Fibroblast of gingiva (primary cell): ENCODE measurements around the gene ZSCAN5A.
A peak's percentile ranks its signal among the peaks of the same experiment; 100 is the strongest.
"Not testable (repeated sequence)": the region's sequence is repeated elsewhere in the genome, so short reads cannot be mapped to it uniquely, and the experiment has no call there.

Experiments
- DNase-seq: peaks from one replicate; pipeline ENCODE4 v3.0.0-alpha.2; 2011; ENCODE audit warnings: low read depth

ZSCAN5A gene

GRCh38 chr19:56271151-56271550 is 43.5 kb downstream of the ZSCAN5A start:
- DNase-seq: no peak

DNA sequence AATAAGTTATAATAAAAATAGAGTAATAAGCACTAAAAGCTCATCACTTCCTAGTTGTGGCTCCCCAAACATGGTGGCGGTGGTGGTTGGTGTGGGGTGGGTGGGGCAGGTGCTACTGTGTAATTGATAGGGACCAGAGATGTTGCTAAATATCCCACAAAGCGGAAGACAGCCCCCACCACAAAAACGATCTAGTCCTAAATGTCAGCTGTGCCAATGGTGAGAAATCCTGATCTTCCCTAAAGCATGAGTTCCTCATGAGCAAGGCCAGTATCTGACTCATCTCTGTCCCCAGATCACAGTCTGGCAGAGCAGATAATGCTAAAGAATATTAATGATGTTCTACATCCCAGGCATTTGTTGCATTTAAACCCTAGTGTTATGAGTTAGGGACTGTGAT is 44.0 kb downstream of the ZSCAN5A start:
- no peak for DNase-seq

- no peak for DNase-seq
These were observed 45.3 kb downstream of the ZSCAN5A start for GRCh38 chr19:56269348-56269747.

DNA sequence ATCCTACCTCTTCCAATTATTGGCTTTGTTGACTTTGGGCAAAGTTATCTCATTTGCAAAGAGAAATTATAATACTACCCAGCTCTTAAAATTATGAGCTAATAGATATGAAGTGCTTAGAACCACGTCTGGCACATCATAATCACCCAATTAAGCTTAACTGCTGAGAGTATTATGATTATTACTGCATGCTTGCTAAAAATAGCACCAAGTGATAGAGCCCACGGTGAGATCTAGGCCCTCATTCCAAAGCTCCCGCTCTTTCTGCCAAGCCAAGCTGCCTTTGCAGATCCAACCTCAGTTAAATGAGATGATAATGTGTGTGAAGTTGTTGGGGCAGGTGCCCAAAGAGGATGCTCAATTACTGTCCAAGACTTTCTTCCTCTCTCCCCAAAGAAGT is 48.6 kb downstream of the ZSCAN5A start:
- DNase-seq: no peak

GRCh38 chr19:56263319-56263718 is 51.3 kb downstream of the ZSCAN5A start:
- no peak for DNase-seq

GRCh38 chr19:56261932-56262331 is 52.7 kb downstream of the ZSCAN5A start:
- not testable (repeated sequence) for DNase-seq

DNA sequence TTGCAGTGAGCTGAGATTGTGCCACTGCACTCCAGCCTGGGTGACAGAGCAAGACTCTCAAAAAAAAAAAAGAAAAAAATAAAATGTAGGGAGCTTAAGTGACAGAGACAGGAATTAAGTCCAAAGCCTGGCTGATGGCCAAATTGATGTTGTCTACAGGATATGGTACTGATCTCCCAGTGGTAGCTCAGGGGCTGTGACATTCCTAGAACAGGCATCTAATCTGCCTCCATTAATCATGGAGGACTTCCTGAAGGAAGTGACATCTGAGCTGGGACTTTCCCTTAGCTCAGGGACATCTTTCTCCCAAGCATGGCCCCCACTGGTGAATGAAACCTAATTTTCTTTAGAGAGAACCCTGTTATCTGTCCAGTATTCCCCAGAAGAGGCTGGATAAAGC is 53.5 kb downstream of the ZSCAN5A start:
- no peak for DNase-seq

GRCh38 chr19:56258272-56258671 is 56.4 kb downstream of the ZSCAN5A start:
- DNase-seq: no peak

GRCh38 chr19:56253737-56254136 is 60.9 kb downstream of the ZSCAN5A start:
- peak; percentile 55 for DNase-seq

DNA sequence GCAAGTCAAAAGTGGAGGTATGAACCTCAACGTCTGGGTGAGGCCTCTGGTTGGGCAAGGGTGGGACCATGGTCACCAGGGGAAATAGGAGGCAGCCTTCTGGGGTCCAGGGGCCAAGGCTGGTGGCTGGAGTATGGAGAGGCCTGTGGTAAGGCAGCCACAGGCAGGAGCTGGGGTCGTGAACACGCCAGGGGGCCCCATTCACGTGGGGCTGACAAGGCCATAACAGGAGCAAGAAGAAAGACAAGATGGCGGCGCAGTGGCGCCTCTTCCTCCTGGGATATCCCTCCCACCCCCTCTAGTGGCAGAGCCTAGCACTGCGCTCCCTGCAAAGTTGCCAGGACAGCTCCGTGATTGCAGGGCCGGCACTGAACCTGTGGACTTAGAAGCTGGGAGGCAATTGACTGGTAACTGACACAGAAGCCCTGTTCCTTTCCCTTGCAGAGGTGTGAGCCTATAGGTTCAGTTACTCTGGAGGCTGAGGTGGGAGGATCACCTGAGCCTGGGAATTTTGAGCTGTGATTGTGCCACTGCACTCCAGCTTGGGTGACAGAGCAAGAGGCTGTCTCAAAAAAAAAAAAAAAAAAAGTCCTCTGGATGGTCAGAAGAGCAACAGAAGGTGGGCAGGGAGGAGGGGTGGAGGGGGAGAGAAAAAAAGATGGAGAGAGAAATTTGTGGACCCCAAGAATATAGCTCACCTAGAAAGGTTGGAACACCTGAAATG is 61.8 kb downstream of the ZSCAN5A start:
- peak; percentile 55 for DNase-seq

- not testable (repeated sequence) for DNase-seq
These were observed 65.8 kb downstream of the ZSCAN5A start for GRCh38 chr19:56248736-56249338.

GRCh38 chr19:56245764-56246163 is 68.9 kb downstream of the ZSCAN5A start:
- not testable (repeated sequence) for DNase-seq

- no peak for DNase-seq
These were observed 69.4 kb downstream of the ZSCAN5A start for GRCh38 chr19:56245121-56245740.

DNA sequence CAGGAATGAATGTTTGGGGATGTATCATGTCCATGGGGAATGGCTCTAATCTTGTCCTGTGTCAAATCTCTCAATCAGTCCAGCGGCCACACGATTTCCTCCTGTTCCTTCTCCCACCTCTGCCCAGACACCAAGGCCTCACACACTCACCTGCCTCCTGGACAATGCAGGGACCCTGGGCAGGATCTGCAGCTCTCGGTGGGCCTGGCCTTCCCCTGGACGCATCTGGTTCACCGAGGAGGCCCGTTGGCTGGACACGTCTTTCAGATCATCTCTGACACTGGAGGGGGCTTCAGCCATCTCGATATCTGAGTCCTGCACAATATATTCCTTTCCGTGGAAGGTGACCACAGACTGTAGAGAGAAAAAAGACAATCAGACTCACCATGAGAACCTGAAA is 91.2 kb downstream of the ZSCAN5A start:
- DNase-seq: no peak

DNA sequence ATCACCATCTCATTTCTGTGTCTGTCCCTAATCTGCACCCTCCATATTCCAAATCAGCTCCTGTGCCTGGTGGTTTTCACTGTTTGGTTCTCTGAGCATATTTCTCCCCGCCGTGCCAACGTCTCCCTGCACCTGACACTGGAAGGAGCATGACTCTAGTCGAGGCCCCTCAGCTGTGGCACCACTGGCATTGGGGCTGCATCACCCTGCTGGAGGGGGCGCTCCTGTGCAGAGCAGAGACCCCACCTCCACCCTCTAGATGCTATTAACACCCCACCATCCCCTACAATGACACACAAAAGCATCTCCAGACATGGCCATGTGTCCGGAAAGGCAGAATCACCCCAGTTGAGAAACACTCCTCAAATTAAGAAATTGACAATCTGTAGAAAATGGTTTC is 91.7 kb downstream of the ZSCAN5A start:
- no peak for DNase-seq

DNA sequence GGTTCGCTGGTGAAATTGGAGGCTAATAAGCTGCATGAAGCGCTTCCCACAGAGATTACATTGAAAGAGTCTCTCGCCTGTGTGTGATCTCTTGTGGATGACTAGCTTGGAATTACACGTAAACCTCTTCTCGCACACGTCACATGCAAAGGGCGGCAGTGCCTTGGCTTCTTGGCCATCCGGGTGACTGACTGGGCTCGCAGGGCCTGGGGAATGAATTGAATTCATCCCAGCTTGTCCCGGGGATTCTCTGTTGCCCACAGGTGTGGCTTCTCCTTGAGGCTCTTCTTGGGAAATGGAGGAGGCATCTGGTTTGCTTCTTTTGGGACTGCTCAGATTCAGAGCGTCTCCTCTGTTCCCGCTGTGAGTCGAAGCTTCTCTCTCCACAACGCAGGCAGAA is 92.8 kb downstream of the ZSCAN5A start:
- no peak for DNase-seq

DNA sequence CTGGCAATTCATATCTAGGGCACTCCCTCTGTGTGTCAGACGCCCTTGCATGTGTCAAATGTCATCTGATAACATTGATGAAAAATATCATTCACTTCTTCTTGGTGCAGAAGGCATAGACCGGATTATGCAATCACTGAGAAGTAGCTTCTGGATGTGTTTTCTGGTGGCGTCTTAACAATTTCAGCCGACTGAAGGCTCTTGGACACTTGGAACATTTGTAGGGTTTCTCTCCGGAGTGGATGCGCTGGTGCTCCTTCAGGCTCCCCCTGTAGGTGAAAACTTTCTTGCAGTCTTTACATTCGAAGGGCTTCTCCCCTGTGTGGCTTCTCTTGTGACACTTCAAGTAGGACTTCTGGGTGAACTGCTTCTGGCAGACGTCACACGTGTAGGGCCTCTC is 93.2 kb downstream of the ZSCAN5A start:
- not testable (repeated sequence) for DNase-seq

DNA sequence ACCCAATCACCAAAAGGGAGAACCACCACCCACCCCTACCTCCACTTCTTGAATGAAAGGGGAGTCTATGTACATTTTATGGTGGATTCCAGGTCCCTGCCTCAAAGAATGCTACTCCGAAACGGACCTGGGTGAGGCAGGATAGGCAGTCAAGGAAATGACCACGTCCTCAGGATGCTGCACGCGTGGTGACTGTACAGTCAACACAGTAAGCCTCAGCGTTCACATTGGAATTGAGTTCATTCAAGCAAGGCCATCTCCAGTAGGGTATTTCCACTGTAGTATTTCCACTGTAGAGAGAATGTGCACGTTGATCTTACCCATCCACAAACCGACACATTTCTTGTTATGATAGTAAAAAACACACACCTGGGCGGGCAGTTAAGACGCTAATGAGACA is 95.7 kb downstream of the ZSCAN5A start:
- no peak for DNase-seq

DNA sequence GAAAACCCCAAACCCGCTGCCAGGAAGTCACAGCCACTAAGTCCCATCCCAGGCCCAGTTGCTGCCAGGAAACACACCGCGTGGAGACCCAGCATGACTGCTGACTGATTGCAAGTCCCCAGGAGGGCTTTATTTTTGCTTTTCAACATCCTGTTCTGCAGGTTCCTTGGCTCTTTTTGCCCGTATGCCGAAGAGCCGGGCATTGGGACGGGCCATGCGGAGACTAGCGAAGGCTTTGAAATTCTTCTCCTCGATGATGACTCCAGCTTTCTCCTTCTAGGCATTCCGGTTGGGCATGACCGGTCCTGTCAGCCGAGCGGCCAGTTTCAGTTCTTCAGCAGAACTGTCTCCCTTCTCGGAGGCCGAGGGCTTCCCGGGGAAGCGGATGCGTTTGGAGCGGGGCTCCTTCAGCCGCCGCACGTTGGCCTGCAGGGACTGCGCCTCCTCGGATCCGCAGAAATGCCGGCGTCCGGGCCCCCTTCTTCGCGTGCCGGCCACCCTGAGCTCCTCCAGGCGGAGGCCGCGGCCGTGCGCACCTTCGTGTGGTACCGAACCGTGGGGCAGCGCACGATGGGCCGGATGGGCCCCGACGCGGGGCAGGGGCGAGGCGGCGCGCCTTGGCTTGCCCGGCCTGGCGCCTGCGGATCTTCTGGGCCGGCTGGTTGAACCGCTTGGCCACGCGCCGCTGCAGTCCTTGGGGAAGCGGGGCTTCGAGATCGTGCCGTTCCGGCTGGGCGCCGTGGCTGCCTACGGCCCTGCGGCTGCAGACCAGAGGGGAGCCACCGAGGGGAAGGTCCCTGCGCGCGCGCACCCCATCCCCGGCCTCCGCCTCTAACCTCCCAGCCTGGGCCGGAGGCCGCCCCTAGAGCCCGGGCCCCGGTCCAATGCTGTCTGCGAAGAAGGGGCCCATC is 97.3 kb downstream of the ZSCAN5A start:
- DNase-seq: peak; percentile 9

GRCh38 chr19:56211718-56212117 is 102.9 kb downstream of the ZSCAN5A start:
- DNase-seq: no peak

DNA sequence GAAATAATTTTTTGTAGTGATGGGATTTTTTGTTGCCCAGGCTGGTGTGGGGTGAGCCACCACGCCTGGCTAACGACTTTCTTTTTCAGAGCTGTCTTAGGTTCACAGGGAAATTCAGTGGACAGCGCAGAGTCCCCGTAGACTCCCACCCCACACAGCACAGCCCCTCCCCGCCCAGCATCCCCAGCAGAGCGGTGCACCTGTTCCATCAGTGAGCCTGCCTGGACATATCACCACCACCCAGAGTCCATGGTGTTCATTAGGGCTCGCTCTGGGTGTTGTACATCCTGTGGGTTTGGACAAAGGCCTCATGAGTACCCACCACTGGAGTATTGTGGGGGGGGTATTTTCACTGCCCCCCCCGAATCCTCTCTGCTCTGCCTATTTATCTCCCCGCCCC is 104.6 kb downstream of the ZSCAN5A start:
- DNase-seq: not testable (repeated sequence)

DNA sequence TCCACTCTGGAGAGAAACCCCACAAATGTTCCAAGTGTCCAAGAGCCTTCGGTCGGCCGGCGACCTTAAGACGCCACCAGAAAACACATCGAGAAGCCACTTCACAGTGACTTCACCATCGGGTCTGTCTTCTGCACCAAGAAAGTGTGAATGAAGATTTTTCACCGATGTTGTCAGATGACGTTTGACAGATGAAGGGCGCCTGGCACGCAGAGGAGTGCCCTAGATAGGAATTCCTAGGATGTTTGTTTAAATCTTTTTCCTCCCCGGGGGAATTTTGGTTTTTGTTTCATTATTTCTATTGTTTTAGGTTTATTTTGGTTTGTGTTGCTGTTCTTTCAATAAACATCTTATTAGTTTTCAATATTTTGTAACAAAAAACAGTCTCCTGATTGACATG is 105.5 kb downstream of the ZSCAN5A start:
- DNase-seq: no peak
